ENCODE data around the gene NUB1.
A peak's percentile ranks its signal among the peaks of the same experiment; 100 is the strongest.

The NUB1 gene

DNA sequence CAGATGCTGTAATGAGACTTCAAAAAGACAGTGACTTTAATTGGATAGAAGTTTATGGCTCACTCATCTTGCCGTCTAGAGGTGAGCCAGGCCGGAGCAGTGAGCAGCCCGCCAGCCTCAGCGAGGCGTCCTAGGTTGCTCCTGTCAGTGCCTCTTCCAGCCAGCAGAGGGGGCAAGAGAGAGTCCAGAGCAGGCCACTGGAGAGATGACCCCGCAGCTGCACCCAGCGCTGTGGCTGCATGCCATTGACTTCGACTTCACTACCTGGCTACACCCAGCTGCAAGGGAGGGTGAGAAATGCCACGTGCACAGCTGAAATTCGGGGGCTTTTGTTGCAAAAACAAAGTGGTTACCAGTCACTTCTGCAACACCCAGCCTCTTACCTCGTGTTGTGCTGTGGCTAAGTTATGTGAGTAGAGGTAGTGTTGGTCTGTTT lies 26.5 kb downstream of the NUB1 start:
- peak in 41 of 42 donors; percentile 56 to 90 (median 77) for DNase-seq
- intact Hi-C loops (cut with DNase I) = loop anchor here (10.0 kb wide), 1 partner anchor 387 kb away; no protein-coding TSS in a partner anchor

DNA sequence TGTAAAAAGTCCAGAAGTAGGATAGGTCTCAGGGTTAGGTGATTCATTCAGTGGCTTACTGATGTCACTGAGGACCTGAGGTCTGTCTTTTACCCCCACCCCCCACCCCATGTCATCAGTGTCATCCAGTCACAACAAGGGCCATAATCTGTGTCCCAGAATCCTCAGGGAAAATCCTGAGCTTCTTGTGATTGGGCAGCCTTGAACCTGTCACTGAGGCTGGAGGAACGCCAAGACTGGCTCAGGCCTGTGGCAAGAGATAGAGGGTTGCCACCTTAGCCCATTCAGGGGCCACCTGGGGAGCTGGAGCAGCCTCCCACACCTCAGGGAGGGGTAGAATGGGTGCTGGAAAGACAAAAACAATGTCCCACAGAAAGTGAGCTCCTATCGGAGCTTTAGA lies 29.7 kb downstream of the NUB1 start:
- intact Hi-C loops (cut with DNase I) = no loop called here
- DNase-seq = peak in 4 of 42 donors; percentile 0 to 13 (median 6)

DNA sequence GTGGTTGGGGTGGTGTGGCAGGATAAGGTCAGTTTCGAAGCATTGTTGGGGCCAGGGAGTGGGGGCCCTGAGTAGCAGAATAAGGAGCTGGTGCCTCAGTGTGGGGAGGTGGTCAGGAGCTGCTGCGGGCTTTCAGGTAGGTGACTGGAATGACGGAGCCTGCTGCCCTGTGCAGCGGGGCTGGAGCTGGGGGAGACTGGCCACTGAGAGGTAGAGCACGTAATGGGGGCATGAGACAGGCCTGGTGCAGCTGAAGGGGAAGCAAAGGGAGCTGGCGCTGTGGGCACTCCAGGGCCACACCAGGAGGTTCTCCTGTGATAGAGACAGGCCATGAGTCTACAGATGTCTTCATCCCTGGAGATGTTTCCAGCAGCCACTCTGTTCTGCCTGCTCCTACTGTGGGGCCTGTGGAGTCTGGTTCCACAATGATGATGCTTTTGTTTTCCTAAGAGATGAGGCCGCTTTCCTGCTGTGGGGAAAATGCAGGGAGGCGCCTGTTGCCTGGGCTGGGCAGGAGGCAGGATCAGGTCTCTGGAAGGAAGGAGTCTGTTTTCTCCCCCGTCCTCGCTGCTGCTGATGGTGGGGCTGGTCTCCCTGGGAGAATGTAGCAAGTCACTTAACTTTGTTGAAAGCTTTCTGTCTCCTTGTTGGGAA lies 31.1 kb downstream of the NUB1 start:
- peak in 2 of 42 donors; percentile 12 to 16 for DNase-seq
- intact Hi-C loops (cut with DNase I) = no loop called here

DNA sequence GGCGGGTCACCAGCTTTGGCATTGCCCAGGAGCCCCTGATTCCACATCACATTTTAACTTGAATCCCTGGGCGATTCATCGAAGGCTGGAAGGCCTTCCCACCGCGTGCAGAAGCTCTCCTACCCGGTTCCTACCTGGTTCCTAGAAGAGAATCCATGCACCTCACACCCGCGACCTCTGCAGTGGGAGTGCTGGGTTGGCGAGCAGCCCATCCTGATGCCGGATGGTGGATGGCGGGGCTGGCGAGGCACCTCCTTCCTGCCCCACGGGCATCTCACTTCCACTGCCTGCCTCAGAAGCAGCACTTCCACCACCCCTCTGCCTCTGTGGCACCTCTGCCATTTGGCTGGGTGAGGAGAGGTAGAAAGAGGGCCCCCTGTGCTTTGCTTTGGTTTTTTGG lies 32.0 kb downstream of the NUB1 start:
- intact Hi-C loops (cut with DNase I) = no loop called here
- peak in 2 of 42 donors; percentile 13 to 34 for DNase-seq

DNA sequence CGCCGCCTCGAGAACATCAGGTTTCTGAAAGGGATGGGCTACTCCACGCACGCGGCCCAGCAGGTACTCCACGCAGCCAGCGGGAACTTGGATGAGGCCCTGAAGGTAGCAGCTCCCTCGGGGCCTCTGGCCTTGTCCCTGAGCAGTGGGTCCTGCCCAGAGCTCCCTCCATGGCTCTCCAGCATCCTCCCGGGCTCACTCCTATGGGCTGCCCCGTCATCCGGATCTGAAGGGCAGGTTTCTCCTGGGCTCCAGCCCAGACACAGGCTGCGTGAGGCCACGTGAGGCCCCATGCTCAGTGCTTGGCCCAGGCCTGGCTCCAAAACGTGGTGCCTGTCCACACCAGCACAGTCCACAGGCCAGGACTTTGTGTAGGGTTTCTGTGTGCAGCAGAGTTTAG lies 32.5 kb downstream of the NUB1 start:
- peak in 2 of 42 donors; percentile 27 to 35 for DNase-seq
- intact Hi-C loops (cut with DNase I) = no loop called here

DNA sequence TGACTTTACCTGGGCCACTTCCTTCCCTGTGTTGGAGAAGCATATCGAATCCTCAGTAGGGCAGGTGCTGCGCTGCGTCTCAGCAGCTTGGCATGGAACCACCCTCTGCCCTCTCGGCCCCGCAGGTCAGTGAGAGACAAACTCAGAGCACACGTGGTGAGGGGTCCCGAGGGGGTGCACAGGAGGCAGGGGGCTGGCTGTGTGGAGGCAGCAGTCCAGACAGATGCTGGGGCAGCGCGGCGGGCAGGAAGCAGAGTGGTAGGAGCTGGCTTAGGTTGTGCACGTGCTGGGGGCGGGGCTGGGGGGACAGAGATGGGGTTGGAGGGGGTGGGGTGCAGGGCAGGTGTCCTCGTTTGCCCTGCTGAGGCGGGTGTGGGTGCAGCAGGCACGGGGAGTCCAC lies 33.1 kb downstream of the NUB1 start:
- intact Hi-C loops (cut with DNase I) = no loop called here
- DNase-seq = no peak

DNA sequence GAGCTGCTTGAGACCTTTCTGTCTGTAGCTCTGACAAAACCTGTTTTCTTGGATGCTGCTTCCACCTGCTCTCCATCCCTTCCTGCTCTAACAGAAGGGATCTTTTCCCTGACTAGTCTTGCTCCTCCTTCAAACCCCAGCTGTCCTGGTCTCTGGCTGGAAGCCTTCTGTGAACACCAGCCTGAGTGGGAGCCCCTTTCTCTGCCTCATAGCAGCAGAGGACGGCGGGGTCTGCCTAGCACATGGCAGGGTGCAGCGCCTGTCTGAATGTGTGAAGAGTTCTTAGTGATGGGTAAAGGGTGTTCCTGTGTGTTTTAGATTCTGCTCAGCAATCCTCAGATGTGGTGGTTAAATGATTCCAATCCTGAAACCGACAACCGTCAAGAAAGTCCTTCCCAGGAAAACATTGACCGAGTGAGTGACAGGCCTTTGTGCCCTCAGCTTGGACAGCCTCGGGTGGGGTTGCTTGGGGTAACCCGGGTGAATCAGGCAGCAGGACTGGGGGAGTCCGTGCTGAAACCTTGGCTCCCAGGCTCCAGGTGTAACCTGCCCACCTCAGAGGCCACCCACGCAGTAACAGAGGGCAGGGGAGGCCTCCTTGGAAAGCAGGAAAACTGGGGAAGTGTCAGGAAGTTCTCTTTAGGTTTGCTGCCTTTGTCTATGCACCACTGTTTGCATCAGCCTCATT lies 34.1 kb downstream of the NUB1 start:
- DNase-seq = no peak
- intact Hi-C loops (cut with DNase I) = no loop called here

DNA sequence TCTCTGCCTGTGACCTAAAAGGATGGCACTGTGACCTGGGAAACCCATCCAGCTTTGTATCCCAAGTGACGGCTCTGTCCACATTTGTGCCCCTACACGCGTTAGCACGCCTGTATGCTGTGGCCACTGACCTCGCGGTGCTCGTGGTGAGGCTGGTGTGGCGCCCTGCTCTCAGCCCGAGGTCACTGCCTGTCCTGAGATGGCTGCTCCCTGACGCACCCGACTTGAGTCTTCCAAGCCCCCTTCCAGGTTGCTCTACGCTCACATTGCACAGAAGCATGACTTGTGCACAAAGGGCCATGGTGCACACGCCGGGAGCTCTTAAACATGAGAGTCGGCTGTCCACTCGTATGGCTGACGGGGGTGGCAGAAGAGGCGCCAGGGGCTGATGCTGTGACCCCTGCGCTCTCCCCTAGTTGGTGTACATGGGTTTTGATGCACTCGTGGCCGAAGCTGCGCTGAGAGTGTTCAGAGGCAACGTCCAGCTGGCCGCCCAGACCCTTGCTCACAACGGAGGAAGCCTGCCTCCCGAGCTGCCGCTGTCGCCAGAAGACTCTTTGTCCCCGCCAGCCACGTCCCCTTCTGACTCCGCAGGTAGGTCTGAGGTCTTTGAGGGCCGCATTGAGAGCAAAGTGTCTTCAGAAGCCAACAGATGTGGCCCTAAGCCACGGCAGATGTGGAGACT lies 34.7 kb downstream of the NUB1 start:
- intact Hi-C loops (cut with DNase I) = no loop called here

DNA sequence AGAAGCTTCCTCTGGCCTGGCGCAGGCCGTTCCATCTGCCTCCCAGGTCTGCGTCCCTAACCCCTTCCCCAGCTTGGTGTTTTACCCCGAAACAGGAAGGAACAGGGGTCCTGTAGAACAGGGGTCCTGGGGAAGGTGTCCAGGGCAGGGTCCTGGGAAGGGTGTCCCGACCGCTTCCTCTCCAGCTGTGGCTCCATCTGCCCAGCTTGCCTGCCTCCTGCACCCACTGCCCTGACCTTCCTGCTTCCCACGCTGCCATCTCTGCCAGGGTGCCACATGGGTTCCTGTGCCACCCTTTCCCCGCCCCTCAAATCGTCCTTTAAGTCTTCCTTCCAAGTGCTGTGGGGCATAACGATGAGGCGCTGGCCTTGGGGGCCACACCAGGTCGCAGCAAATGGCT lies 35.8 kb downstream of the NUB1 start:
- intact Hi-C loops (cut with DNase I) = no loop called here
- DNase-seq = peak in 1 of 42 donors; percentile 18

More for the DNA sequence above, 34.7 kb downstream of the NUB1 start:
- no peak for DNase-seq

DNA sequence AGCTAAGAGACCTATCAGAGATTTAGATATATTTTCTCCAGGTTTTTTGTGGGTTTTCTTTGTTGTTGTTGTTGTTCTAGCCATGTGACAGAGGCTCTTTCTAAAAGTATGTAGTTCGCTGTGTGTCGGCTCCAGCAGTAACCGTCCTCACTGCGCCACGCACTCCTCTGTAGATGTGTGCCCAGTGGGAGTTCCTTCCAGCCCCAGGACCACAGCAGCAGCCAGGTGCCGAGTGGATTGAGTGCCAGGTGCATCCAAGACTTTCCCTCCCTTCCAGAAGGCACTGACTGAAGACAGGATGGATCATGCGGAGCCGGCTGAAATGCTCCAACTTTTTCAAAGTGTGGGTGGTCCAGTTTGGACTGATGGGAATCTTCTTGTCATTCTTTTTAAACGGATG lies 36.4 kb downstream of the NUB1 start:
- DNase-seq = peak in 1 of 42 donors; percentile 22
- intact Hi-C loops (cut with DNase I) = no loop called here

DNA sequence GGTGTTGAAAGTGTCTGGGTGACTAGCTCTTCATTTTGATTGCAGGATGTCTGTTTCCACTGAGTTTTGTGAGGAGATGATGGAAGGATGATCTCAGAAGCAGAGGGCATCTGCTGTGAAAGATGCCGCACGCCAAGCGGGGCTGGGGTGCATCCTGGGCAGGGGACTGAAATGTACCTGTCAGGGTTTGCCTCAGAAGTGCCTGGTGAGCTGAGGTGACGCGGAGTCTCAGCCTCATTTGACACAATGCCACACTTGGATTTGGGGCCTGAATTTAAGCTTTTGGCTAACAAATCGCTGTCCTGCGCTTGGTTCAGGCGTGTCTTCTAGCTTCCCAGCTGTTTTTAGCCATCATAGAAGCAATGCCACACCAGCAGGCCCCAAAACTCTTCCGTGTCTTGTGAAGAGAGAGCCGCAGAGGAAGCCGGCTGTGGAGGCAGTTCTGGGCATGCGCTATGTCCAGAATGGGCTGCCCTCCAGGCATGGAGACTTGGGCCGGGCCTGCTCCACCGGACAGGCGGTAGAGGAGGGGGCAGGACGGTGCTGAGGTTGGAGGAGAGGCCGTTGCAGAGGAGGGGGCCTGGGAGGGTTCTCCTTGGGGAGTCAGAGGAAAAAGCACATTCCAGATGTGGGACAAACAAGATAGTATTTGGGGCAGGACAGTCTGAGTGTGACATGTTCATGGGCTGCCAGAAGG lies 37.0 kb downstream of the NUB1 start:
- peak in 4 of 42 donors; percentile 16 to 35 (median 33) for DNase-seq
- intact Hi-C loops (cut with DNase I) = no loop called here

DNA sequence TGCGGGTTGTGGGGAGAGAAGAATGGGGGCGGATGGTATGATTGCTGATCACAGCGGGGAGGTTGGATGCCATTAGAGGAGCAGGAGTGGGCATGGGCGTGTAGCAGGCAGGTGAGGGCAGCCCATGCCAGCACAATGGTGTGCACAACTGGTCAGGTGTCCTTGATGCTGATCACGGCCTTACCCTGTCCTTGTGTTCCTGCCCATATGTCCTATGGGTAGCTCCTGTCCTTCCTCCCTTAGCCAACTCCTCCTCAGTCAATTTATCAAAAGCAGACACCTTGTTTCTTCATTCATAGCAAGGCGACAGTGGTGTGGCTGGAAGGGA lies 37.5 kb downstream of the NUB1 start:
- intact Hi-C loops (cut with DNase I) = no loop called here
- DNase-seq = peak in 2 of 42 donors; percentile 3 to 10

DNA sequence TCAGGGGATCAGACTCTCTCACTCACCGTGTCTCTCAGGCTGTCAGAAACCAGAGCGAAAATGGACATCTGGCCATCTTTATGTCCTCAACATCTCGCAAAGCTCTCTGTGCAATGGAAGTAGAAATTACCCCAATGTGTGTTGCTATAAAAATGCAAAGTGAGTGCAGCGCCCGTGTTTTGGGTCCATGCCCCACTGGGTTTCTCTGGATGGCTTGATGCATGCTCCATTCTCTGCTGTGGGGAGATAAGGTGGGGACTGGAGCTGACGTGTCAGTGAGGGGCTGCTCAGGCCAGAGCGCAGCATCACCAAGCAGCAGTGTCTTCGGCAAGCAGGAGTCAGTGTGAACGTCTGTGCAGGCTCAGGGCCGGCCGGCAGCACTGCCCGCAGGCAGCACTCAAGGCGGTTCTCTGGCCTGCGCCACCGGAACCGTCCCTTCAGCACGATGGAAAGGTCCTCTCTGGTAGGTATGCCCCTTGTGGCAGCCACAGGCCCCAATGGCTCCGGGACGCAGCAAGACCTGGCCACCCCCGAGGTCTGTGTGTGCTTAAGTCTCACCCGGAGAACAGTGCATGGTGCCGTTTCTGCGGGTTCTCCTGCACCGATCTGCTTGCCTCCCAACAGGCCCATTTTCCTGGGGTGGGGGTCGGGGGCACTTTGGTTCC lies 38.1 kb downstream of the NUB1 start:
- peak in 1 of 42 donors; percentile 27 for DNase-seq
- intact Hi-C loops (cut with DNase I) = no loop called here

DNA sequence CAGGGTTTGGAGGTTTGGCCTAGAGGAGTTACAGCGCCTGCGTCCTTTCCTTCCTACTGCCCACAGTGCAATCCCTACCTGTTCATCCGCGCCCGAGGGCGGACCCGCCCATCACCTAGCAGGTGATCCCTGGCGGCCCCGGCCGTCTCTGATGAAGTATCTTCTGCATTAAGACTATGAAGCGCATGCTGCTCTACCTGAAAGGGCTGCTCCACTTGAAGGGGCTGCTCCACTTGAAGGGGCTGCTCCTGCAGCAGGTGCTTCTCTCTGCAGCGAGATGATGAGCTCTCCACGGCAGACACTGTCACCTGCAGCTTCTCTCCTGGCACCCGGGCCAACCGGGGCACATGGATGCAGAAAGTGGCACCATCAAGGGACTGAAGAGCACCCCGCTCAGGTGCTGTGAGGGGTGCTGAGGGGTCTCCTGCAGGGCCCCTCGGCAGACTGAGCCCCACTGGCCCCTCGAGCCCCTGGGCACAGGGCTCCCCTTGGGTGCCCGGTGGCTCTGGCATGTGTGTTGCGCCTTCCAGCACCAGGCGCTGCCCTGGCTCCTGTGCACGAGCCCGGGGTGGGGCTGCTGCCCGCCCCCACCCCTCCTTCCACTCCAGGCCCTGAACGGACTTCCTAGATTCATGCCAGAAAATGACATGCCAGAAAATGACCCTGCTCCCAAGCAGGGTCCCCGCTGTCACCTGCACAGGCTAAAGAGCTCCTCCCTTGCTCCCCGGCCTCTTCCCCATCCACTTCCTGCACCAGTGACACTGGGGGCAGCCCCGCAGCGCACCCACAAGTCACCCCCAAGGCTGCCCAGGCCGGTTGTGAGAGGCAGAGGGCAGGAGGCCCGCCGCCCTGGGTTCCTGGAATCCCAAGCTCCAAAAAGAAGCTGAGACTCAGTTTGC lies 38.8 kb downstream of the NUB1 start:
- no peak for DNase-seq
- intact Hi-C loops (cut with DNase I) = no loop called here

DNA sequence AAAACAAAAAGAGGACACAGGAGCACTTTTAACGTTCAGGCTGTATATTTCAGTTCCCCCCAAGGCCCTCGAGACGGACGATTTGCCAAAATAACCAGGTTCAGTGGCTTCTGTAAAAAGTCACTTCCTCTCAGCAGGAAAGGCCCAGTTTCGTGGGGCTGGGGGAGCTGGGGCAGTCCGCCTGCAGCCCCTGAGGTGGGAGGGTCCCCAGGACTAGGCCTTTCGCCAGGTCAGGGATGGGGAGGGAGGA lies 39.4 kb downstream of the NUB1 start:
- DNase-seq = no peak
- intact Hi-C loops (cut with DNase I) = no loop called here

DNA sequence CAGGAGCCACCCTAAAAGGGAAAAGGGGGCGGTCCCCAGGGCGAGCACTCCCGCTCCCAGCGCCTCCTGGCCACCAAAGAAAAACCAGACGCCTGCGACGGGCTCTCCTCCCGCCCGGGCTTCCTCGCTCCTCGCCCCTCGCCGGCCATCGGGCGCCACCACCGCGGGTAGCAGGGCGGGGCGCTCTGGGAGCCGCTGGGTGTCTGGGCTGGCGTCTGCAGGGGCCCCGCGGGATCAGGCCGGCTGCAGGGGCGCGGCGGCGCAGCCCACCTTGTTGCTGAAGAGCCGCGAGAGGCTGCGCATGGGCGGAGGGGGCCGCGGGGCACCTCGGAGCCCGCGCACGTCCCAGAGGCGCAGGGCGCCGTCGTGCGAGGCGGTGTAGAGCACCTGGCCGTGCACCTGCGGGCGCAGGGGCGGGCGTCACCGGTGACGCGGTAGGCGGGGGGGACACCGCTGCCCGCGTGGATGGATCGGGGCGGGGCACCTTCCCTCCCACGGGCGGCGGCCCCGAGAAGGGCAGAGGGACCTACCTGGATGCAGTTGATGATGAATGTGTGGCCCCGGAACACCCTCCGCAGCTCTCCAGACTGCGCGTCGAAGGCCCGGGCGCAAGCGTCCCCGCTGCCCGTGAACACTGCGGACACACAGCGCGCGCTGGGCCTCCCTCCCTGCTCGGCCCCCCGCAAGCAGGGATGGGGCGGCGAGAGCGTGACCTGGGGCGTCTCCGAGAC lies 39.9 kb downstream of the NUB1 start:
- intact Hi-C loops (cut with DNase I) = no loop called here
- no peak for DNase-seq

DNA sequence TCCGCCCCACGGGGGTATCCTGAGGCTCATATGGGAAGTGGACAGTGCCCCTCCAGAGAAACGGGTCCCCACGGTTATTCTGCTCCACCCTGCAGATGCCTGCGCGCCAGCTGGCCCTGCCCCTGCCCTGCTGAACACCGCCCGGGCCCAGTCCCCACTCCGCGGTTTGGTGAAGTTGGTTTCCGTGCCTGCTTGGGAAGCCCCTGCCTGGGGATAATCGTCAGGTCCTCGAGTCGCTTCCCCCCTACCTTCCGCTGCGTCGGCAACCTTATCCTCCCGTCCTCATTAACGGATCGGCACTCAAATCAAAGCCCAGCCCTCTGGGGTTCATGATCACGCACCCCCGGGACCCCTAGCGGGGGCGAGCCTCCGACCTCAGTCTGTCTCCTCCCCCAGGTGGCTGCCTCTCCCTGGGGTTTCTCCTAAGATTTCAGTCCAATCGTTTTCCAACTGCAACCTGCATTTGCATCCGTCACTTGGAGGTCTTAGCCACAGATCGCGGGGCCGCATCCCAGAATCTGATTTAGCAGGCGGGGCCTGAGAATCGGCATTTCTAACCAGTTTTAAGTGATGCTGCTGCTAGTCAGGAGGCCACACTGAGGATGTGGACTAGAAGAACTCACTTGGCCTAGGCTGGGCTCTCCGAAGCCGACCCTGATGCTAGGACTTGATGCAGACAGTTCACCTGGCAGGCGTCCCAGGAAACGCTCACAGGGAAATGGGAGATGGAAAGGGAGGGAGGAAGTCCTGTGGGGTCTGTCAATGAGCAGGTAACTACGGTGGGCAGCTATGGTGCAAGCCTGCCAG lies 40.7 kb downstream of the NUB1 start:
- DNase-seq = no peak
- intact Hi-C loops (cut with DNase I) = no loop called here
